Esophagus squamous epithelium (tissue), 4 donors: ENCODE results near the gene ZNF12.
"Not testable (repeated sequence)": the region's sequence is repeated elsewhere in the genome, so short reads cannot be mapped to it uniquely, and the experiment has no call there.

Experiments
- CTCF ChIP-seq, 6 experiments: fragments of 450-650 bp in 4 of 6; fragments of 200-600 bp in 2 of 6; sonication (generic) in 2 of 6; IDR thresholded peaks; one replicate each; pipeline ENCODE4 v1.5.1; 2016 to 2019; ENCODE audit warnings: antibody characterized with exemption in 6 of 6, mild to moderate bottlenecking in 4 of 6, moderate library complexity in 4 of 6
- POLR2A ChIP-seq, 4 donors: fragments of 450-650 bp; IDR thresholded peaks; one replicate each; pipeline ENCODE4 v1.6.1; 2017; ENCODE audit warnings: antibody characterized with exemption in 4 of 4, mild to moderate bottlenecking in 4 of 4, moderate library complexity in 3 of 4

- not testable (repeated sequence) for TF ChIP-seq CTCF, POLR2A (IDR thresholded peaks at IDR 0.05)
Observed at GRCh38 chr7:6744410-6745100, 37.8 kb upstream of the ZNF12 start.
